Suppressor macrophage treated with lipopolysaccharide for 1 hour (primary cell): ENCODE results near the gene PEA15.

Experiments
- DNase-seq, 3 donors: peaks; one replicate each; pipeline ENCODE4 v3.0.0-alpha.2; 2020 to 2022

PEA15 gene

GRCh38 chr1:160209321-160210046, 4.3 kb downstream of the PEA15 start:
- DNase-seq = no peak

GRCh38 chr1:160210561-160210960, 5.4 kb downstream of the PEA15 start:
- no peak for DNase-seq

GRCh38 chr1:160211046-160211790, 6.0 kb downstream of the PEA15 start:
- no peak for DNase-seq

- no peak for DNase-seq
Observed at GRCh38 chr1:160214481-160215140, 9.4 kb downstream of the PEA15 start.

GRCh38 chr1:160216301-160216700, 11.1 kb downstream of the PEA15 start:
- DNase-seq = peak; percentile 40 to 53 (median 48)

GRCh38 chr1:160217481-160218051, 12.4 kb downstream of the PEA15 start:
- no peak for DNase-seq

- peak; percentile 68 to 78 (median 70) for DNase-seq
Observed at GRCh38 chr1:160219062-160219929, 14.1 kb downstream of the PEA15 start.

- no peak for DNase-seq
Observed at GRCh38 chr1:160220301-160220700, 15.1 kb downstream of the PEA15 start.

GRCh38 chr1:160221089-160221488, 15.9 kb downstream of the PEA15 start:
- no peak for DNase-seq

GRCh38 chr1:160222546-160222945, 17.4 kb downstream of the PEA15 start:
- DNase-seq = no peak

- no peak for DNase-seq
Observed at GRCh38 chr1:160224606-160225005, 19.4 kb downstream of the PEA15 start.

GRCh38 chr1:160225345-160225744, 20.2 kb downstream of the PEA15 start:
- no peak for DNase-seq

- DNase-seq = no peak
Observed at GRCh38 chr1:160226623-160227022, 21.4 kb downstream of the PEA15 start.

- DNase-seq = no peak
Observed at GRCh38 chr1:160227034-160227433, 21.9 kb downstream of the PEA15 start.

- no peak for DNase-seq
Observed at GRCh38 chr1:160227561-160227960, 22.4 kb downstream of the PEA15 start.

- no peak for DNase-seq
Observed at GRCh38 chr1:160228431-160228830, 23.2 kb downstream of the PEA15 start.

- DNase-seq = no peak
Observed at GRCh38 chr1:160232911-160233310, 27.7 kb downstream of the PEA15 start.

GRCh38 chr1:160236806-160237205, 31.6 kb downstream of the PEA15 start:
- no peak for DNase-seq

GRCh38 chr1:160237558-160237957, 32.4 kb downstream of the PEA15 start:
- DNase-seq = no peak

- DNase-seq = no peak
Observed at GRCh38 chr1:160238408-160238807, 33.2 kb downstream of the PEA15 start.

GRCh38 chr1:160239582-160240299, 34.6 kb downstream of the PEA15 start:
- no peak for DNase-seq

- DNase-seq = no peak
Observed at GRCh38 chr1:160243767-160244166, 38.6 kb downstream of the PEA15 start.
